HG02571 (cell line): ENCODE measurements around the gene OR6M1.

ENCODE experiments used
- ATAC-seq: cut with Tn5 transposase; IDR thresholded peaks from one replicate; pipeline ENCODE4 v1.9.1; 2021; ENCODE audit warnings: mild to moderate bottlenecking, moderate library complexity; ENCODE audit not compliant: unreplicated experiment

The OR6M1 gene, protein sequence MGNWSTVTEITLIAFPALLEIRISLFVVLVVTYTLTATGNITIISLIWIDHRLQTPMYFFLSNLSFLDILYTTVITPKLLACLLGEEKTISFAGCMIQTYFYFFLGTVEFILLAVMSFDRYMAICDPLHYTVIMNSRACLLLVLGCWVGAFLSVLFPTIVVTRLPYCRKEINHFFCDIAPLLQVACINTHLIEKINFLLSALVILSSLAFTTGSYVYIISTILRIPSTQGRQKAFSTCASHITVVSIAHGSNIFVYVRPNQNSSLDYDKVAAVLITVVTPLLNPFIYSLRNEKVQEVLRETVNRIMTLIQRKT

DNA sequence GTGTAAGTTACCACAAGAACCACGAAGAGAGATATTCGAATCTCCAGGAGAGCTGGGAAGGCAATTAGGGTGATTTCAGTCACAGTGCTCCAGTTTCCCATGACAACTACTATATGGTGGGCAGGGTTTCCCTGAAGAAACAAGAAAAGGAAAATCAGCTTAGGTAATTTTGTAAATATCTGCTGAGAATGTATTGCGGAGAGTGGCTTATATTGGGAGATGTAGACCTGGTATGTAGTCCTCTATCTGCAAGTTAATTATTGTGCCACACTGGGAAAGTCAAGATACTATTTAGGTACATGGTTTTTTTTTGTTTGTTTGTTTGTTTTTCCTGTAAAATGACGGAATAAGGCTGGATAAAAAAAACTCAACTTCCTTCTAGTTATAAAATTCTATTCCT, at the start of gene OR6M1:
Gene OR6M1 (minus strand): TSS at position 101 of the 400 bp plus-strand sequence. CDS start 0 bp downstream, at position 101.
- ATAC-seq = no peak

DNA sequence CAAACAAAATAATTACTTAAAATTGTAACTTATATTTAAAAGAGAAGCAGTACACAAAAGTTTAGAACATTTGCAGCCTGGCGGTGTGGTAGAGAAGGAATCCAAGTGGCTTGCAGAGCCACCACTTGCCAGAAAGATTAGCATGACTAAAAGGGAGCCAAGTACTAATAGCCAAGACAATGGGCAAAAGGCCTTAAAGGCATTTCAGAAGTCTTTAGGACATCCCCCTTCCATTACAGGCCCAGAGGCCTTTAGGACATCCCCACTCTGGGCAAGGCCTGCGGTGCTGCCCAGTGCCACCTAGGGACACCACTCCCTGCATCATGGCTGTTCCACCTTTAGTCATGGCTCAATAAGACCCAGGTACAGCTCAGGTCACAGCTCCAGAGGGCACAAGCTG, 46.9 kb upstream of the OR6M1 start:
- no peak for ATAC-seq

DNA sequence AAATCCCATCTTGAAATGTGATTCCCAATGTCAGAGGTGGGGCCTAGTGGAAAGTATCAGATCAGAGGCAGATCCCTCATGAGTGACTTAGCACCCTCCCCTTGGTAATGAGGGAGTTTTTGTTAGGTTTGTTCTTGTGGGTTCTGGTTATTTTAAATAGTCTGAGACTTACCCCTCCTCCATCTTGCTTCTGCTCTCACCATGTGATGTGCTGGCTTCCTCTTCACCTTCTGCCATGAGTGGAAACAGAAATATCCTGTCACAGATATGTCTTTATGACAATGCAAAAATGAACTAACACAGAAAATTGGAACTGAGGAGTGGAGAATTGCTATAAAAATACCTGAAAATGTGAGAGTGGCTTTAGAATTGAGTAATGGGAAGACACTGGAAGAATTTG, 46.2 kb upstream of the OR6M1 start:
- no peak for ATAC-seq

DNA sequence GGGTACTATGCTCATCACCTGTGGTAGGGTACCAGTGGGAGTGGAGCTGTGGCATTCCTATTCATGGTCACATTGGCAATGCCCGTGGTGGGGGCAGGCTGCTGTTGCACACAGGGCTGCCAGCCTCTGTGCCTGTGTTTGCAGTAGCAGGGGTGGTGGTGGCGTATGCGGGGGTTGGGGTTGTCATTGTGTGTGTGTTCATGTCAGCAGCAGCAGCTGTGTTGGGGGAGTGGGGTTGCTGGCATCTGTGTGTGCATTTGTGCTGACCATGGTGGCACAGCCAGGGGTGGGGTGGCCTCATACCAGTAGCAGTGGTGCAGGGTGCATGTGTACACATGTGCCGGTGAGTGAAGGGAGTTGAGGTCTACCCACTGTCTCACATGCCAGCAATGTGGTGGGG, 45.0 kb upstream of the OR6M1 start:
- no peak for ATAC-seq

DNA sequence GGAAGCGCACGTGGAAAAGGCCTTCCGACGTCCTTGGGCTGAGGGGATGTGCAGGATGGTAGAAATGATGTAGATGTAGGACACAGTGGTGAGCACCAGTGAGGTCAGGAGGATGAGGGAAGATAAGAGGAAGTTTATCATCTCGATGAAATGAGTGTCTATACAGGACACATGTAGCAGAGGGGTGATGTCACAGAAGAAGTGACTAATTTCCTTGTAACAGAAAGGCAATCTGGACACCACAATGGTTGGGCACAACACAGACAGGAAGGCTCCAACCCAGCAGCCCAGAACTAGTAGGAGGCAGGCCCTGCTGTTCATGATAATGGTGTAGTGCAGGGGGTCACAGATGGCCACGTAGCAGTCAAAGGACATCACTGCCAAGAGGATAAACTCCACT, 35.0 kb upstream of the OR6M1 start:
- no peak for ATAC-seq

DNA sequence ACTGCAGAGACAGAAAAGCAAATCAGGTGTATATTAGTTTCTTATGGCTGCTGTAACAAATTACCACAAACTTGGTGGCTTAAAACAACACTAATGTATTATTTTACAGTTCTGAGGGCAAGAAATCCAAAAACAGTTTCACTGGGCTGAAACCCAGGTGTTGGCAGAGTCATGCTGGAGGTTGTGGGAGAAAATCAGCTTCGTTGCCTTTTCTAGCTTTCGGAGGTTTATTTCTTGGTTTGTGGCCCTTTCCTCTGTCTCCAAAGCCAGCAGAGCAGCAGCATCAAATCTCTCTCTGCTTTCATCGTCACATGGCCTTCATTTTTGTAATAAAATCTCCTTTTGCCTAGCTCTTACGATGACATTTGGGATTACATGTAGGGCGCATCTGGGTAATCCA, 33.0 kb upstream of the OR6M1 start:
- ATAC-seq = no peak

DNA sequence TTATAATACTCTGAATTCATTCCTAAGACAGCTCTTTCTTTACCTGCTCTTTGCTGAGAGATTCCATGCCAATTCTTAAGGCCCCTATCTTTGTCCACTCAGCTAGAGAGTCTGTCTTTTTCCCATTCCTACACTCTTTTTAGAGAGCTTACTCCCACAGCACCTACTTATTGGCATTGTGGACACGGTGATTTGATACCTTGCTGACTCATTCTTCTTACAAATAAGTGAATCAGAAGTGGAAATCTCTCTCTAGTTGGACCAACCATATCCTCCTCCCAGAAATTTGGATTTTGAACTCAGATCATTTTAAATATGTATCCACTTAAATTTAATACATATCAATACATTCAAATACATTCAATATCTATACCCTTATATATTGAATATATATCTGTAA, 32.5 kb upstream of the OR6M1 start:
- no peak for ATAC-seq

DNA sequence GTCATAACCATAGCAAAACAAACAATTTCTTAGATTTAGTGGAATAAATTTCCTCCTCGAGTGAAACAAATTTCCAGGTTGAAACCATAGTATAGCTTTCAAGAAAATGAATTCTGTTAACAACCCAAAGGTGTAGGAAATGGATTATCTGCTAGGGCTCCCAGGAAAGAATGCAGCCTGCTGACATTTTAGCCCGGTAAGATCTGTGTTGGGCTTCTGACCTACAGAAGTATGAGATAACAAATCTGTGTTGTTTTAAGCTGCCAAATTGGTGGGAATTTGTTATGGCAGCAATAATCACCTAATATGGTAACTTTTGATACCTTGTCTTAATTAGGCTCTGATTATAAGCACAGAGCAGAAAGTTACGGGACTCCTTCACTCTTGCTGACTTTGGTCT, 32.0 kb upstream of the OR6M1 start:
- ATAC-seq = no peak

DNA sequence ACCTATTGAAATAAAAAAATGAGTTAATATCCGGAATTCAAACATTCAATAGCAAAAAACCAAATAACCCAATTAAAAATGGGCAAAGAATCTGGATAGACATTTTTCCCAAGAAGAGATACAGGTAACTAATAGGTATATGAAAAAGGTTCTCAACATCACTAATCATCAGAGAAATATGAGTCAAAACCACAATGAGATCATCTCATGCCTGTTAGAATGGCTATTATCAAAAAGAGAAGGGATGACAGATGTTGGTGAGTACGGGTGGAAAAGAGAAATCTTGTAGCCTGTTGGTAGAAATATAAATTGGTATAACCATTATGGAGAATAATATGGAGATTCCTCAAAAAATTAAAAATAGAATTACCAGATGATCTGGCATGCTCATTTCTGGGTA, 26.9 kb upstream of the OR6M1 start:
- no peak for ATAC-seq

DNA sequence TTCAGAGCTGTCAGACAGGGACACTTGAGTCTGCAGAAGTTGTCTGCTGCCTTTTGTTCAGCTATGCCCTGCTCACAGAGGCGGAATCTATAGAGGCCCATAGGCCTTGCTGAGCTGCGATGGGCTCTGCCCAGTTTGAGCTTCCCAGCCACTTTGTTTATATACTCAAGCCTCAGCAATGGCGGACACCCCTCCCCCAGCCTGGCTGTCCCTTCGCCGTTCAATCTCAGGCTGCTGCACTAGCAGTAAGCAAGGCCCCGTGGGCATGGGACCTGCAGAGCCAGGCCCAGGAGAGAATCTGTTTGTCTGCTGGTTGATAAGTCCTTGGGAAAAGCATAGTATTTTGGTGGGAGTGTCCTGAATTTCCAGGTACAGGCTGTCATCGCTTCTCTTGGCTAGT, 23.6 kb upstream of the OR6M1 start:
- no peak for ATAC-seq

DNA sequence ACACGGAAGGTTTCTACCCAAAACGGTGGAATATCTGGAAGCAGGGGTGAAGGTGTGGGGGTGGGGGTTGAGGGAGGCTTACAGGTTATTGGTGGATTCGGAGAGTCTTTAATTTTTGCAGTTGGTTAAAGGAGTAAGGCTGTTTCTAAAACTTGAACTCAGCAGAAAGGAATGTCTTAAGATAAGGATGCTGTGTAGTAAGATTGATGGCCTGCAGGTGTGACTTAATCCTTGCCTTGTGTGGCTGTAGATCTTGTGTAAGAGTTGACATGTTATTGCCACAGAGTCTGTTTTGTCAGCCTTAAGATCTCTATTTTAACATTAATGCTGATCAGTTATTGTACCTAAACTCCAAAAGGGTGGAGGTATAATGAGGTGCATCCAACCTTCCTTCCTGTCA, 16.4 kb upstream of the OR6M1 start:
- ATAC-seq = no peak

DNA sequence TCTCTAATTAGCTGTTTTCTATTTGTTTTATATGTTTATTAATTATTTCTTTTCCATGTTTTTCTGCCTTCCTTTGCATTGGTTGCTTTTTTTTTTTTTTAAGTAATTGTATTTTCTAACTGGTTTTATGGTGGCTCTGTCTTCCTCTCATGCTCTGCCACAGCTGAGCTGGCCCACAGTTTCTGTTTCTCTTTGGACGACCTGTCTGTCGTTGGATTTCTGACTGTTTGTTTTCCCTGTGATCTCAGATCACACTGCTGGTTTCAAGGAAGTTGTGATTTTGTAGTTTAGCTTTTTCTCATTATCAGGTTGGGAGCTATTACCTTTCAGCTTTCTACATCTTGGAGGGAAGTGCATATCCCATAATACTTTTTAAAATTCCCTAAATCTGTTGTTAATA, 15.9 kb upstream of the OR6M1 start:
- ATAC-seq = no peak

DNA sequence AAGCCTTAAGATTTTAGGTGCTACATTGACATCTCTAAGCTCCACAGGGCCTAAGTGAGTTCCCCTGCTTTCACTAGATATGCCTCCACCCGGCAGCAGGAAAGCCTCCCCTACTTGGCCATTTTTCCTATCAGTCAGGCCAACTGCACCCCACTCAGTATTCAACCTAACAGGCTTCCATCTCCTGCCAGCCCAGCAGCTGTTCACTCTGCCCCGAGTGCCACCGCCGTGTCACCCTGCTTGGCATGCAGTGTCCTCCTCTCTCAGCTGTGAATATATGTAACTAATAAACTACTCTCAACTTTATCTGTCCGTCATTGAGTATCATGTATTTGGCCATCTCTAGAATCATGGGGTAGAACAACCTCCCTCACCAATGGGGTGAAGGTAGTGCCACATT, 9.0 kb upstream of the OR6M1 start:
- no peak for ATAC-seq

DNA sequence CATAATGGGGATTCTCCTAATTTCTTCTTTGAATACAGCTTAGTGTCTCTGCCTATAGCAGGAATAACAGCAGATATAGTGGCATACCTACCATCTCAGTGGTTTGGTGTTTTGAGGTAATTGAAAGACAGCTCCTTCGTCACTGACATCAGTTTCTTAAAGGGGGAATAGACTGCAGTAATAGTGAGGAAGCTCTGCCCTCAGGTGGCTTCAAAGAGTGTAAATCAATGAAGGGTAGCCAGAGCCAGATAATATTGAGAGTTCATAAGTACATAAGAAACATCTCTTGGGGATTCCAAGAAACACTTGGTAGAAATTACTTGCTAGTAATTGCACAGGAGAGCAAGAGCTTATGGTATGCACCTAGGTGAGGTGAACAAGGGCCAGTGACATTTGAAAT, 4.4 kb downstream of the OR6M1 start:
- no peak for ATAC-seq

DNA sequence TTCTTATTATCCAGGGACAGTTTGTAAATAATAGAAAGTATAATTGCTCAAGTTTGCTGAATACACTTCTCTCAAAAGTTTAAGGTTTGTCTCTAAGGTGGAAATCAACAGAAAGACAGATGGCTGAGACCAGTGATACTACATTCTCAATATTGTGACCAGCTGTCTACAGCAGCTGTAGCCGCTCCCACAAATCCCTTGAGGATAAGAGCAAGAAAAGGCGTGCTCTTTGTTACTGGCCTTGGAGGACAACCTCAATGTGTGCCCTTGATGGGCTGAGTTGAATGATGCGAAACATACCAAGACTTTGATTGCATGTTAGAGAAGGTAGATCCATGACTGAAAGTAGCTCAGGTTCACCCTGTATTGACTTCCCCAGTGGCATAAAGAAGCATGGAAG, 6.1 kb downstream of the OR6M1 start:
- ATAC-seq = no peak

DNA sequence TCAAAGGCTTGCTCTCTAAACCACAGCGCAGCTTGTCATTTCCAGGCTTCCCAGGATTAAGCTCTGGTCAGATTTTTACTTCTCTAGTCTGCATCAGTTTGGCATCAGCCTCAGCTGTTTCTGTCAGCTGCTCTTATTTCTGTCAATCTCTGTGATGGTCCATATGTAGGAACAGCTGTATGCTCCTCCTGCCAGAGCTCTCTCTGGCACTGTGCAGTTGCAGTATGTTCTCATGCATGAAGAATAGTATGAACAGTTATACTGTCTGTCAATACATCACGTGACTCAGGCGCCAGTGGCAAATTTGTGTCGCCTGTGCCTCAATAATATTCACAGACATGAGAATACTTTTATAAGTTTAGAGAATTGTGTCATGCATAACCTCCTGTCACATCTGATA, 6.7 kb downstream of the OR6M1 start:
- ATAC-seq = no peak

DNA sequence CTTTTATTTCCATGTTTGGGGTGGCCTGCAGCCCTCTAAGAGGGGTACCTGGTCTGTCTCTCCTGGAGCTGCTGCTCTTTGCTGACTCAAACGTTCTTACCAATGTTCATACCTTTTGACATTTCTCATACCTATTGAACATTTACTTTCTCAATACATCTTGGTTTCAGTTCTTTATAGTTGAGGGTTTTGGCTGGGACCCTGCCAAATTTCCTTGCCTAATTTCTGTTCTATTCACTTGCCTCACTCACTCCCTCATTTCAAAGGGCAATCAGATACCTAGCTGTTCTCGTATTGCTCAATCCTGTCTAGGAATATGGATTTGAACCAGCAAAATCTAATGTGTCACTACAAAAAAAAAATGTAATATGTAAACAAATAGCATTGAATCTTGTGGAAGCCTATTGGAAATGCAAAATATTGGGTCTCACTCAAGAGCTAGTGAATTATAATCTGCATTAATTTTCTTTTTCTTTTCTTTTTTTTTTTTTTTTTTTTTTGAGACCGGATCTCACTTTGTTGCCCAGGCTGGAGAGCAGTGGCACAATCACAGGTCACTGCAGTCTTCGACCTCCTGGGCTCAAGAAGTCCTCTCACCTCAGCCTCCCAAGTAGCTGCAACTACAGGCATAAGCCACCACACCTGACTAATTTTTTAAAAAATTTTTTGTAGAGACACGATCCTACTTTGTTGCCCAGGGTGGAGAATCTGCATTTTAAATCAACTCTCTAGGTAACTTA, 7.5 kb downstream of the OR6M1 start:
- ATAC-seq = no peak

DNA sequence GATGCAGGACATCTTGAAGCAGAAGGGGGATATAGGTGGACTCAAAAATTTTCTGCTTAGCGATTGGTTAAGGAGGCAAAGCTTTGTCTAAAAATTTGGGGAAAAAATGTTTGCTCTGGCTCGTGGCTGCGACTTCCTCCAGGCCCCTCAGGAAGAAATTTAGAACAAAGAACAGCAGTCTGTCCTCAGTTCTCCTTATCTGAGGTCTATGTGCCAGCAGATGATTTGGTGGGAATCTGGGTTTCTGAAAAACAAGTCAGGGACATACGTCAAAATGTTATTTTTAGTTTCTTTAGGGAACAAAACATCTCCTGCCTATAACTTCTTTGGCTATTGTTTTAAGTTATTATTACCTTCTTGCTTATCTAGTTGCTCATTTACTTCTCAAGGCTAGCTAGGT, 8.1 kb downstream of the OR6M1 start:
- no peak for ATAC-seq

DNA sequence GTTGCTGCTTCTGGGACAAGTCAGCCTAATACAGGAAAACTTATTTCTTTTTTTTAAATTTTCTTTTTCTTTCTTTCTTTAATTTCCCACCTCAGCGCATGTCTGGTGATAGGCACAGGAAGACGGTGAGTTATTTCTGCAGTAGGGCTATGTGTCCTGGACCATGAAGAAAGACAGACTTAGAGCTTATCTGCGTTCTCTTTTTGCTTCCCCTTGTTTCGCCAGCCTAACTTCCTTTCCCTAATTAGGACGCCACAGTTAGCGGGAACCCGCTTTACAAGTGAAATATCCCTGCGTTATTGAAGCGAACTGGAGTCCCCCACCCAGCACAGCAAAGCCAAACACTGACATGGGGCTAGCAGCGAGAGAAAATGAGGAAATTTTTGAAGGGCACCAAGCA, 8.6 kb downstream of the OR6M1 start:
- no peak for ATAC-seq

DNA sequence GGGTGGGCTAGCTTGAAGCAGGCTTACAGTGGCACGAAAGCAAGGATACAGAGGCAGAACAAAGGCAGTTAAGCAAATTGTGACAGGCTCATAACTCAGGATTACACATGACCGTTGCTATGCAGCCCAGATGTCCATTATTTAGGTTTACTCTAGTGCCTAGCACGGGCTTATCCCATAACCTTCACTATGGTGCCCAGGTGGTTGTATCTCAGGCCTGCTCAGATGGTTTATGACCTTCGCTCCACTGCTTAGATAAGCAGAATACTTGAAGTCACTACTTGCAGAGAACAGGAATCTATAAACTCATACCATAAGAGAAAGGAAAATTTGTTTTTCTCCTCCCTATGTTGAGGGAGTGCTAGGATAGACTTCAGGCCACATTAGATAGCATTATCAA, 9.0 kb downstream of the OR6M1 start:
- no peak for ATAC-seq

DNA sequence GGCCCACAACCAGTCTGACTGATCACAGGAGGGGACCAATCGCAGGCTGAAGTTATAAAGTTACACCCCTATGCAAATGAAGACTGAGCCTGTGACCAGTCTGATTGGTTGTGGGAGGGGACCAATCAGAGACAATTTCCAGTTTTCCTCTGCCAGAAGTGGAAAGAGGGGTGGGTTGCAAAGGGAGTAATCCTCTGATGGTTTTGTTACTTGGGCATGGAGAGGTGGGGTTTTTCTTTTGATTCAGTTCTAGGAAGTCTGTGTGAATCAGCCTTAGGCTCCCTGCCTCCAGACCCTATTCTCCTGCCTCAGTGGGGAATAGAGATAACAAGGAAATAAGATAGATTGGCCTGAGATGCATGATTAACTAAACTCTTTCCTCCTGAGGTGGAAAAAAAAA, 9.9 kb downstream of the OR6M1 start:
- no peak for ATAC-seq

DNA sequence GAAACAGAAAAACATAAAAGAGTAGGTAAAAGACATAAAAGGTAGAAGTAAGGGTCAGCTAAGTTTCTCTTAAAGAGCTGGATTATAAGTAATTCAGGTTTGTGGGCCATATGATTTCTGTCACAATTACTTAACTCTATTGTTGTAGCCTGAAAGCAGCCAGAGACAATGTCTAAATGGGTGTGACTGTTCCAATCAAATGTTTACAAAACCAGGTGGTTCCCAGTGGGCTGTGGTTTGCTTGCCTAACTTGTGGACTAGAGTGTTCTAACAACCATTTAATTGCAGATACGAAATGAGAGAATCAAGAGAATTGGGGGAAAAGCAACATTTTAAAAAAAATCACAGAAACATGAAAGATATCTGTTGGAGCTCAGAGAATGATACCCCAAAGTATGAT, 22.6 kb downstream of the OR6M1 start:
- ATAC-seq = no peak

DNA sequence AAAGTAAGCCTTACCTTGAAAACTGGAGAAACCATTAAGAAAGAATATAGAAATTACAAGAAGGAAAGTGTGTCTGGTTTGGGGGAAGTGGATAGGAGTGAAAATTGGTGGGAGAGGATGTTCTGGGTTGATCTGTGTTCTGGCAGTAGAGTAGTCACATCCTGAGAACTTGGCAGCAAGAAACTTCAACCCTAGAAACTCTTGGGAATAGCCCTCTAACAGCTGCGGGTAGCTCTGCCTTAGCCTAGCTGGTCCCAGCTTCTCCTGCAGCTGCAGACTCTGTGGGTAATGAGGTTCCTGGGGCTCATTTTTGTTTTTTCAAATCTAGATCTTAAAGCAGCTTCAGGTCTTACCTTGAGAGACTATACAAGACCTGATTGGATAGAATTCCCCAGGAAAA, 27.6 kb downstream of the OR6M1 start:
- no peak for ATAC-seq
